GM21381 (cell line): ENCODE measurements around the gene ZNF813.
"Not testable (repeated sequence)": the region's sequence is repeated elsewhere in the genome, so short reads cannot be mapped to it uniquely, and the experiment has no call there.

Experiments used
- ATAC-seq: cut with Tn5 transposase; IDR thresholded peaks from one replicate; pipeline ENCODE4 v1.9.1; 2021; ENCODE audit warnings: mild to moderate bottlenecking, moderate library complexity; ENCODE audit not compliant: unreplicated experiment

ZNF813 gene

DNA sequence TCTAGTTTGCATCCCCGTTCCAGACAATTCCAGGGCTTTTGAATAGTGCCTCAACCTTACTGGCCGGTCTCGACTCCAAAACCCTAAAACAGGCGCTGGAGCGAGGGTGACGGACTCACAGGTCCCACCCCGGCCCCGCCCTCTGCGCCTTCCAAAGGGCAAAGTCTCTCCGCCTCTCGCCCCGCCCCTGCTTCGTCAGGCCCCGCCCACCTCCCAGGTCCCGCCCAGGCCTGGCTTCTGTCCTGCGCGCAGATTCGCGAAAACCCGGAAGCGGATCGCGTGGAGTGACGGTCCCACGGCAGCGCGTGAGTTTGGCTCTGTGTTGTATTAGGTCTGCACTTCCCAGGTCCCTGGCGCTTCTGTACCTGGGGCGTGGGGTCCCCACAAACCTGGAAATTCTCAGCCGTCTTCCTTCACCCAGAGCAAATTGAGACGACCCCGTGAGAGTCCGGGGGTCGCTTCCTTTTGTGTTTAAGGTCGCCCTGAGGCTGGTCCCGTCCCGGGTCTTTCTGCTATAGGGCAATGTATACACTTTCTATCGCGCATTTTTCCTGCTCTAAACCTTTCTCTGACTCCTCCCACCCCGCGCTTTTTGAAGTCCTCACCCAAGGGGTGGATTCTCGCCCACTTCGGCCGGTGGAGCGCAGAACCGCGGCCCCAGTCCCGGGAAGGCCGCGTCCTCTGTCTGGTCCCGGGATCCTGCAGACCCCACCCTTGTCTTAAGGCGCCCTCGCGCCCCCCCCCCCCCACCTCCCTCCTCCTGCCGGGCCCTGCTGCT is at the start of gene ZNF813:
Gene ZNF813 (plus strand): TSS at position 249 of the 778 bp plus-strand sequence. CDS start 16,090 bp downstream, outside the sequence.
- peak; percentile 86 for ATAC-seq

DNA sequence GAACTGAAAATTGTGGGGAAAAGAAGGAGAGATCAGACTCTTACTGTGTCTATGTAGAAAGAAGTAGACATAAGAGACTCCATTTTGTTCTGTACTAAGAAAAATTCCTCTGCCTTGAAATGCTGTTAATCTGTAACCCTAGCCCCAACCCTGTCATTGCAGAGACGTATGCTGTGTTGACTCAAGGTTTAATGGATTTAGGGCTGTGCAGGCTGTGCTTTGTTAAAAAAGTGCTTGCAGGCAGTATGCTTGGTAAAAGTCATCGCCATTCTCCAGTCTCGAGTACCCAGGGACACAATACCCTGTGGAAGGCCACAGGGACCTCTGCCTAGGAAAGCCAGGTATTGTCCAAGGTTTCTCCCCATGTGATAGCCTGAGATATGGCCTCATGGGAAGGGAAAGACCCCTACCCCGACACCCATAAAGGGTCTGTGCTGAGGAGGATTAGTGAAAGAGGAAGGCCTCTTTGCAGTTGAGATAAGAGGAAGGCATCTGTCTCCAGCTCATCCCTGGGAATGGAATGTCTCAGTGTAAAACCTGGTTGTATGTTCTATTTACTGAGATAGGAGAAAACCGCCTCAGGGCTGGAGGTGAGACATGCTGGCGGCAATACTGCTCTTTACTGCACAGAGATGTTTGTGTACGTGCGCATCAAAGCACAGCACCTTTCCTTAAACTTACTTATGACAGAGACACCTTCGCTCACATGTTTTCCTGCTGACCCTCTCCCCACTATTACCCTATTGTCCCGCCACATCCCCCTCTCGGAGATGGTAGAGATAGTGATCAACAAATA is 46.8 kb upstream of the ZNF813 start:
- not testable (repeated sequence) for ATAC-seq

DNA sequence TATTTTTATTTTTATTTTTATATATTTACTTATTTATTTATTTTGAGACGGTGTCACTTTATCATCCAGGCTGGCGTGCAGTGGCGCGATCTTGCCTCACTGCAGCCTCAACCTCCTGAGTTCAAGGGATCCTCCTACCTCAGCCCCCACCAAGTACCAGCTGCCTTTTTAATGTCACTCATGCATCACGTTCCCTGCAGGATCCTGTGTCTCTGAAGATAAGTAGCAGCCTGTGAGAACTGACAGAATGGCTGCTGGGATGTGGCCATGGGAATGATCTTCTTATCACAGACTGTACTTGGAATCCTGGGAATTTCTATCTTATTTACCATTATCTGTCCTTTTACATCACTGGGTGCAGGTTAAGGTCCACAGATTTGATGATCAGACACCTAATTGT is 45.0 kb upstream of the ZNF813 start:
- ATAC-seq, result no peak

DNA sequence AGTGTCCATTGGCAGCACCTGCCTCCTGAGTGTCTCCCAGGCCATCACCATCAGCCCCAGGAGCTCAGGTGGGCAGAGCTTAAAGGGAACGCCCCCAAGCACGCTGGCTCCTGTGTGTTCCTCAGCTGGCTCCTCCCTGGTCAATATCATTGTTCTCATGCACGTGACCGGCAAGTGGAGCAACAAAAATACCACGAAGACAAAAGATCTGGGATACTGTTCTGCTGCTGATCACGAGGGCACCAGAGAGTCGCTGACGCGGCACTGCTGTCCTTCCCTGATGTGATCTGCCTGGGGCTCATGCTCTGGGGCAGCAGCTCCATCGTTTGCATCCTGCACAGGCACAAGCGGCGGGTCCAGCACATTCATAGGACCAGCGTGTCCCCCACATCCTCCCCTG is 44.5 kb upstream of the ZNF813 start:
- not testable (repeated sequence) for ATAC-seq

DNA sequence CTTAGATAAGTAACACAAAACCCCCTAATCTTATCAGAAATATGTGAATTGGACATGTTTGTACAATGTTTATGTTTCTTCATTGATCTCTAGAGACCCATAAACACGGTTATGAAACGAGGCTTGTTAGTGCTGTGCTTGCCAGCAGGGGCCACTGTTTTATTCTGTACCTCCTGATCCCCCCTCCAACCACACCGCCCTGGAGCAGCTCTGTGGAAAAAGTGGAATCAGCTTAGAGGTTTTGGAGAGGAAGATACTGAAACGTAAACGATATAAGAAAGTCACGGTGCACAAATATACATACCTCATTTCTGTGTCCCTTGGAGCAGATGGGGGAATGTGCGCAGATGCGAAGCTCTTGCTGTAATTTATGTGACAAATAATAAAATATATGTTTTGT is 43.9 kb upstream of the ZNF813 start:
- ATAC-seq, result not testable (repeated sequence)

DNA sequence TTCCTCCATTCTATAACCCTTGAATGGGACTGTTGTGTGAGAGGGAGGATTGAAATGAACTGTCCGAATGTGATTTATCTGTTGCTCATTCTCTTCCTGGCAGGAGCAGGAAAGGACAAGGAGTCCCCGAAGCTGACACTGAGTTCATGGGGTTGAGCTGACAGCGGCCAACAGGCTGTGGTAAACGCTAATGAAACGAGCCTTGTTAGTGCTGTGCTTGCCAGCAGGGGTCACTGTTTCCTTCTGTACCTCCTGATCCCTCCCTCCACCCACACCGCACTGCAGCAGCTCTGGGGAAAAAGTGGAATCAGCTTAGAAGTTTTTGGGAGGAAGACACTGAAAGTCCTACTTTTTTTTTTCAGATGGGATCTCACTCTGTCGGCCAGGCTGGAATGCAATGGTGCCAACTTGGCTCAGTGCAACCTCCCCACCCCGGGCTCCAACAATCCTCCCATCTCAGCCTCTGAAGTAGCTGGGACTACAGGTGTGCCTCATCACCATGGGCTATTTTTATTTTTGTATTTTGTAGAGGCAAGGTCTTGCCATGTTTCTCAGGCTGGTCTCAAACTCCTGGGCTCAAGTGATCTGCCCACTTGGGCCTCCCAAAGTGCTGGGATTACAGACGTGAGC is 42.5 kb upstream of the ZNF813 start:
- no peak for ATAC-seq

DNA sequence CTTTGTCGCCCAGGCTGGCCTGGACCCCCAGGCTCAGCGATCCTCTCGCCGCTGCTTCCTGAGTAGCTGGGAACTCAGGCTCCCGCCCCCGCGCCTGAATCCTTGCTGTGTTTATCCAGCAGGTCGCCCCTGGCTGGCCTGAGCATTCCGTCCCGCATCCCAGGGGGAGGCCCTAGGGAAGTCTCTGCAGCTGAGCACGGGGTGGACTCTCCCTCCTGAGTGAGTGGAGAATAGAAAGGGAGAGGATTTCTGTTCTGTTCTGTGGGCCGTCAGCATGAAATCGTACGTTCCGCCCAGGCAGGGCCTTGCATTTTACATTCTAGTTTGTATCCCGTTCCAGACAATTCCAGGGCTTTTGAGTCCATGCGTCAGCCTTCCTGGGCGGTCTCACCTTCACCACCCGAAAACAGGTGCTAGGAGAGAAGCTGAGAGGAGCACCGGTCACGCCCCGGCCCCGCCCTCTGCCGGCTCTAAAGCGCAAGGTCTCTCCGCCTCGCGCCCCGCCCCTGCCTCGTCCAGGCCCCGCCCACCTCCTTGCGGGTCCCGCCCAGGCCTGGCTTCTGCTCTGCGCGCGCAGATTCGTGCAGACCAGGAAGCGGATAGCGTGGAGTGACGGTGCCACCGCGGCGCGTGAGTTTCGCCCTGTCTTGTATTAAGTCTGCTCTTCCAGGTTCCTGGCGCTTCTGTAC is 36.0 kb upstream of the ZNF813 start, which contains the start of gene ZNF761:
Gene ZNF761 (plus strand): TSS at position 586 of the 689 bp plus-strand sequence. CDS start 15,285 bp downstream, outside the sequence.
- ATAC-seq, result peak; percentile 97

DNA sequence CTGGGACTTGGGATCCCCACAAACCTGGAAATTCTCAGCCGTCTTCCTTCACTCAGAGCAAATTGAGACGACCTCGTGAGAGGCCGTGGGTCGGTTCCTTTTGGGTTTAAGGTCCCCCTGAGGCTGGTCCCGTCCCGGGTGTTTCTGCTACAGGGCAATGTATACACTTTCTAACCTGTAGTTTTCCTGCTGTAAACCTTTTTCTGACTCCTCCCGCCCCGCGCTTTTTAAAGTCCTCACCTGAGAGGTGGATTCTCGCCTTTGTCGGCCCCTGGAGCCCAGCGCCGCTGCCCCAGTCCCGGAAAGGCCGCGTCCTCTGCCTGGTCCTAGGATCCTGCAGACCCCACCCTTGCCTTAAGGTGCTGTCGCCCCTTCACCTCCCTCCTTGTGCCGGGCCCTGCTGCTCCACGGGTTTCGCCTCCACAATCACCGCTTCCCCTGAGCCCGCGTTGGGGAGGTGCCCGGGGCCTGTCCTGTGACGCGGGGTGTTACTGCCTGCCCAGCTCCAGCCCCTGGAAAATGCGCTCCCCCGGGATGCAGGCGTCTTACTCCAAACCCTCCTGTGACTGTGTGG is 35.4 kb upstream of the ZNF813 start:
- peak; percentile 35 for ATAC-seq

DNA sequence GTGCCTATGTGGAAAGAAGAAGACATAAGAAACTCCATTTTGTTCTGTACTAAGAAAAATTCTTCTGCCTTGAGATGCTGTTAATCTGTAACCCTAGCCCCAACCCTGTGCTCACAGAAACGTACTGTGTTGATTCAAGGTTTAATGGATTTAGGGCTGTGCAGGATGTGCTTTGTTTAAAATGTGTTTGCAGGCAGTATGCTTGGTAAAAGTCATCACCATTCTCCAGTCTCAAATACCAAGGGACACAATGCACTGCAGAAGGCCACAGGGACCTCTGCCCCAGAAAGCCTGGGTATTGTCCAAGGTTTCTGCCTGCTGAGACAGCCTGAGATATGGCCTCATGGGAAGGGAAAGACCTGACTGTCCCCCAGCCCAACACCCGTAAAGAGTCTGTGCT is 23.7 kb upstream of the ZNF813 start:
- not testable (repeated sequence) for ATAC-seq

DNA sequence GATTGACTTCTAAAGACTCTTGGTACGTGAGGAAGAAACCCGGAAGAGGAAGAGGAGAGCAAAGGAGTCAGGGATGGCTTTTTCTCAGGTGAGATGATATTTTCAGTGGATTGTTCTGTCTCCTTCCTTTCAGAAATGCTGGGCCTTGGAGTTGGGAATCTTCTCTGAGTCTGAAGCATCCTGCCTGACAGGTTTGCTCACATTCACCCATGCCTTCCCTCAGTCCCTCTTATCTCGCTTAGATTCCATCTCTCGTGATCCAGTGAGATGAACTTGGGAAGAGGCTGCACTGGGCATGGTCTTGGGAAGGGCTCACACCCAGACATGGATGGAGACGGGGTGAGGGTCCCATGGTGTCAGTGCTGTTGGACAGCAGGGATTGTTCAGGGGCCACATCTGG is 20.3 kb upstream of the ZNF813 start:
- ATAC-seq, result not testable (repeated sequence)

DNA sequence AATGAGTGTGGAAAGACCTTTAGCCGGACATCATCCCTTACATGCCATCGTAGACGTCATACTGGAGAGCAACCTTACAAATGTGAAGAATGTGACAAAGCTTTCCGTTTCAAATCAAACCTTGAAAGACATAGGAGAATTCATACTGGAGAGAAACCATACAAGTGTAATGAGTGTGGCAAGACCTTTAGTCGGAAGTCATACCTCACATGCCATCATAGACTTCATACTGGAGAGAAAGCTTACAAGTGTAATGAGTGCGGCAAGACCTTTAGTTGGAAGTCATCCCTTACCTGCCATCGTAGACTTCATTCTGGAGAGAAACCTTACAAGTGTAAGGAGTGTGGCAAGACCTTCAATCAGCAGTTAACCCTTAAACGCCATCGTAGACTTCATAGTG is 11.7 kb upstream of the ZNF813 start:
- no peak for ATAC-seq

DNA sequence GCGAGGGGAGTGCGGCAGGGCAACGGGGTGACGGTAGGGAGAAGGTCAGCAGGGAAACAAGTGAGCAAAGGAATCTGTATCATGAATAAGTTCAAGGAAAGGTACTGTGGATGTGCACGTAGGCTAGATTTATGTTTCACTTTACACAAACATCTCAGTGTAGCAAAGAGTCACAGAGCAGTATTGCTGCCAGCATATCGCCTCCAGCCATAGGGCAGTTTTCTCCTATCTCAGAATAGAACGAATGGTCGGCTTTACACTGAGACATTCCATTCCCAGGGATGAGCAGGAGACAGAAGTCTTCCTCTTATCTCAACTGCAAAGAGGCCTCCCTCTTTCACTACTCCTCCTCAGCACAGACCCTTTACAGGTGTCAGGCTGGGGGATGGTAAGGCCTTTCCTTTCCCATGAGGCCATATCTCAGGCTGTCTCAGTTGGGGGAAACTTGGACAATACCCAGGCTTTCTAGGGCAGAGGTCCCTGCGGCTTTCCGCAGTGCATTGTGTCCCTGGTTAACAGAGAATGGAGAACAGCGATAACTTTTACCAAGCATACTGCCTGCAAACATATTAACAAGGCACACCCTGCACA is 7.3 kb upstream of the ZNF813 start:
- not testable (repeated sequence) for ATAC-seq

DNA sequence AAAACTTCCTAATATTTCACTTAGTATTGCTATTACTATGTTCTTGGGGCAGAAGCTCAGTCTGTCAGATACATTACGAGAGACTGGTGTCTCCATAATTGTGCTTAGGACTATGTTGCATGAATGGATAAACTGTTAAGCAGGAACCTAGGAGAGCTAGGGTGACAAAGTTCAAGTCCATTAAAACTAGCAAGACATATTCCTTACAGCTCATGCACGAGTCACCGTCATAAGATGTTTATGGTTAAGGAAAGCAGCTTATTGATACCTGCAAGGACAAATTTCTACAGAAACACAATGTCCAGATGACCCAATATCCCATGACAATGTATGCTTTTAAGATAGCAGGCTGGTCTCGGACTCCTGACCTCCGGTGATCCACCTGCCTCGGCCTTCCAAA is 5.7 kb upstream of the ZNF813 start:
- ATAC-seq, result no peak

DNA sequence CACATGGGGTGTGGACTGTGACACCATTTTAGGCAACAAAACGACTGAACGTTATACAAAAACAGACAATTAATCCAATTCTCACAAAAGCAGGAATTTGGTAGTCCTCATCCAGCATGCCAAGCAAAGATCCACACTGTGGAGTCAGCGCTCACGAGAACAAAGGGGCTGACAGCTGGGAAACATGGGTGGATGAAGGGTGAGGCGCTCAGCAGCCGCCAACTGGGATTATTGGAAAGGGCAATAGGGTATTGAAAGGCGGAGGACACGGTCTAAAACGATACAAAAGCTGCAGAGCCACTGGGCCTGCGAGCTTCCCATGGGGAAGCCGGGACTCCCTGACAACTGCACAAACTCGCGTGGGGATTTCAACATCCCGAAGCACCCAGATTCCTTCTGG is 4.7 kb upstream of the ZNF813 start:
- ATAC-seq, result no peak

DNA sequence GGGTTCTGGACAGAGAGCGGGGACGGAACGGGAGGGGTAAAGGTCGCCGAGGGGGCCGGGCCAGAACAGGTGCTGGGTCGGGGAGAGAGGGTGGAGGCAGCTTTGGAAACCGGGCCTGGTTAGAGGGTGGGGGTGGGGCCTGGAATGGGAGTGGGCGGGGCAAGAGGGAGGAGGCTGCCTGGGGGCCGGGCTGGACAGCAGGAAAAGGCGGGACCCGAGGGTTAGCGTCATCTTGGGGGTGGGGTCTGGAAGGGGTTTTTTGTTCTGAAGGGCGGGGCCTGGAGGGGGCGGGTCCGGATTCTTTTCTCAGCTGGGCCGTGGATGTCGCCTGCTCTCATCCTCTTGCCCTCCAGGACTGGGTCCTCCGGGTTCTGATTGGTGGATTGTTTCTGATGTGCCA is 4.3 kb upstream of the ZNF813 start:
- ATAC-seq, result no peak

DNA sequence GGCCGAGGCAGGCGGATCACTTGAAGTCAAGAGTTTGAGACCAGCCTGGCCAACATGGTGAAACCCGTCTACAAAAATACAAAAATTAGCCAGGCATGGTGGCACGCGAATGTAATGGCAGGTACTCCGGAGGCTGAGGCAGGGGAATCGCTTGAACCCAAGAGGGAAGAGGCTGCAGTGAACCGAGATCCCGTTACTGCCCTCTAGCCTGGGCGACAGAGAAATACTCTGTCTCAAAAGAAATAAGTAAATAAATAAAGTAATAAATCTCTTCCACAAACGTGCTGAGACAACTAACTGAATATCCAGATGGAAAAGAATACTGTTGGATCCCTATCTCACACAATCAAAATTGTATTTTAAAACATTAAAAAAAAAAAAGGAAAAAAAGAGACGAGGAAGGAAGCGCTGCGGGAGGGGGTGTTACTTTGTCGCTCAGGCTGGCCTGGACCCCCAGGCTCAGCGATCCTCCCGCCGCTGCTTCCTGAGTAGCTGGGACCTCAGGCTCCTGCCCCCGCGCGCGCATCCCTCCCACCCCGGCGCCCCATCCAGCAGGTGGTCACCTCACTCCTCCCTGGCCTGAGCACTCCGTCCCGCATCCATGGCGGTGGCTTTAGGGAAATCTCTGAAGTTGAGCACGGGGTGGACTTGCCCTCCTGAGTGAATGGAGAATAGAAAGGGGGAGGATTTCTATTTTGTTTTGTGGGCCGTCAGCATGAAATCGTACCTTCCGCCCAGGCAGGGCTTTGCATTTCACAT is 628 bp upstream of the ZNF813 start:
- ATAC-seq, result no peak

DNA sequence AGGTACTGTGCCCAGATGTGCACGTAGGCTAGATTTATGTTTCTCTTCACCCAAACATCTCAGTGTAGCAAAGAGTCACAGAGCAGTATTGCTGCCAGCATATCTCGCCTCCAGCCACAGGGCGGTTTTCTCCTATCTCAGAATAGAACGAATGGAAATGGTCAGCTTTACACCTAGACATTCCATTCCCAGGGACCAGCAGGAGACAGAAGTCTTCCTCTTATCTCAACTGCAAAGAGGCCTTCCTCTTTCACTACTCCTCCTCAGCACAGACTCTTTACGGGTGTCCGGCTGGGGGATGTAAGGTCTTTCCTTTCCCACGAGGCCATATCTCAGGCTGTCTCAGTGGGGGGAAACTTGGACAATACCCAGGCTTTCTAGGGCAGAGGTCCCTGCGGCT is 1.1 kb downstream of the ZNF813 start:
- not testable (repeated sequence) for ATAC-seq

DNA sequence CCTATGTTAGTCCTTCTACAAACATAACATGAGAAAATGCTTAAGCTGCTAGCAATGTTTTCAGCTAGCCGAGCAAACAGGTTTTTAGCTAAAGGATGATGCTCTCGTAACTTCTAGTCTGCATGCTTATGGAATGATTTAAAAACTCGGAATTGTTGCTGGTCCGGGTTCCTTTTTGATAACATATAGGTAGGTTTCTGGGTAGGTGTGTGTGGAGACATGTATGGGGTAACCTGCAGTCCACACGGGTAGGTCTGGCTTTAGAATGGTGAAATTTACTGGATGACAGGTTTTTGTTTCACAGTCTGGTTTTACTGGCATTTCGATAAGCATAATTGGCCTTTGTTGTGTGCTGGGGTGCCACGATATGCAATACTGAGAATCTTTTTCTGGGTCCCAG is 4.4 kb downstream of the ZNF813 start:
- ATAC-seq, result no peak

DNA sequence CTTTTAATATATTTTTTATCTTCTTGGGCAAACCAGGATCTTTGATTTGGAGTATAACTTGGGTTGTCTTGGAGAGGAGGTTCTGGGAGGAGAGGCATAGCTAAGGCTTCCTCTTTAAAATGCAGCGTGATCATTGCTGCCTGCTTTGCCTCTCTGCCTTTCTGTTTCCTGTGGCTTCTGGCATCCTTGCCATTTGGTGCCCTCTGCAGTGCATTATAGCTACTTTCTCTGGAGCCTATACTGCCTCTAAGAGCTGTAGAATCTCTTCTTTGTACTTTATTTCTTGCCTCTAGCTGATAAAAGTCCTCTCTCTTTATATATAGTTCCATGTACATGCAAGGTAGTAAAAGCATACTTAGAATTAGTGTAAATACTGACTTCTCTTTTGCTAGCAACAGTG is 7.3 kb downstream of the ZNF813 start:
- ATAC-seq, result not testable (repeated sequence)
